Memory B cell (primary cell): ENCODE measurements around the gene RASEF.
"Not testable (repeated sequence)": the region's sequence is repeated elsewhere in the genome, so short reads cannot be mapped to it uniquely, and the experiment has no call there.

ENCODE experiments used
- ATAC-seq: fragments of 150-1000 bp; cut with Tn5 transposase; 2 replicates; pipeline ENCODE4 v1.10.0; 2021; ENCODE audit warnings: low read depth, mild to moderate bottlenecking, moderate library complexity
- DNase-seq, 2 donors: peaks; one replicate each; pipeline ENCODE4 v3.0.0; 2022; ENCODE audit warnings: low spot score in 2 of 2
- H3K27ac Mint-ChIP-seq: one replicate; pipeline ENCODE4 v1.8.0; 2022; ENCODE audit warnings: mild to moderate bottlenecking, moderate library complexity, mixed read lengths
- H3K27me3 Mint-ChIP-seq: one replicate; pipeline ENCODE4 v1.8.0; 2022; ENCODE audit warnings: mixed read lengths
- H3K36me3 Mint-ChIP-seq: one replicate; pipeline ENCODE4 v1.8.0; 2022; ENCODE audit warnings: mild to moderate bottlenecking, mixed read lengths
- H3K4me1 Mint-ChIP-seq: one replicate; pipeline ENCODE4 v1.8.0; 2022; ENCODE audit warnings: mixed read lengths
- H3K4me3 Mint-ChIP-seq: one replicate; pipeline ENCODE4 v1.8.0; 2022; ENCODE audit warnings: mild to moderate bottlenecking, moderate library complexity, mixed read lengths
- H3K9me3 Mint-ChIP-seq: one replicate; pipeline ENCODE4 v1.8.0; 2022; ENCODE audit warnings: mixed read lengths

RASEF gene

GRCh38 chr9:82949203-82949602 is 113.7 kb downstream of the RASEF start:
- no peak overlapping the region for H3K27ac Mint-ChIP-seq

DNA sequence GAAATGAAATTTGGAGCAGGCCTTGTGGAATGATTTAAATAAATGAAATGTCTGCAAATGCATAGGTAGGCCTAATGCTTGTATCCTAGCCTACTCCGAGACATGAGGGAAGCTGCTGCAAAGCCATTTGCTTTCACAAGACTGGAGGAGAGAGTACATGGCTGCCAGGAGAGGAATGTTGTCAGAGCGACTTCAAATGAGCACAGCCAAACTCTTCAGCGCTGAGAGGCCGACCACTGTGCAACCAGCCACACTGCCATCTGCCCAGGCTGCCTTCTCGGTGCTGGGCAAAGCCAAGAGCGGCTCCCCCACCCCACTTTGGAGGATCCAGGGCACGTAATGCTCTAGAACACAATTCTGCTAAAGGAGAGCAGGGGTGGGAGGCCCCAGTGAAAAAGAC is 122.6 kb downstream of the RASEF start:
- DNase-seq (no peak), ATAC-seq (no peak)
- H3K36me3 Mint-ChIP-seq = no peaks in the 10 kb centered on the region
- no peak overlapping the region for H3K27ac Mint-ChIP-seq
- no peaks in the 10 kb centered on the region for H3K4me1 Mint-ChIP-seq
- H3K9me3 Mint-ChIP-seq = no peaks in the 10 kb centered on the region
- no peak overlapping the region for H3K4me3 Mint-ChIP-seq
- H3K27me3 Mint-ChIP-seq = no peaks in the 10 kb centered on the region

More at GRCh38 chr9:82949203-82949602, 113.7 kb downstream of the RASEF start:
- H3K36me3 Mint-ChIP-seq = no peaks in the 10 kb centered on the region
- no peak overlapping the region for H3K4me3 Mint-ChIP-seq
- H3K9me3 Mint-ChIP-seq = no peaks in the 10 kb centered on the region
- no peak for DNase-seq
- peaks cover 4% of the 10 kb centered on the region for H3K27me3 Mint-ChIP-seq
- H3K4me1 Mint-ChIP-seq = no peaks in the 10 kb centered on the region
- no peak for ATAC-seq

GRCh38 chr9:82939451-82939850 is 123.5 kb downstream of the RASEF start:
- no peaks in the 10 kb centered on the region for H3K9me3 Mint-ChIP-seq
- no peaks in the 10 kb centered on the region for H3K36me3 Mint-ChIP-seq
- no peaks in the 10 kb centered on the region for H3K27me3 Mint-ChIP-seq
- DNase-seq = no peak
- no peak overlapping the region for H3K4me3 Mint-ChIP-seq
- no peak overlapping the region for H3K27ac Mint-ChIP-seq
- no peak for ATAC-seq
- H3K4me1 Mint-ChIP-seq = no peaks in the 10 kb centered on the region

DNA sequence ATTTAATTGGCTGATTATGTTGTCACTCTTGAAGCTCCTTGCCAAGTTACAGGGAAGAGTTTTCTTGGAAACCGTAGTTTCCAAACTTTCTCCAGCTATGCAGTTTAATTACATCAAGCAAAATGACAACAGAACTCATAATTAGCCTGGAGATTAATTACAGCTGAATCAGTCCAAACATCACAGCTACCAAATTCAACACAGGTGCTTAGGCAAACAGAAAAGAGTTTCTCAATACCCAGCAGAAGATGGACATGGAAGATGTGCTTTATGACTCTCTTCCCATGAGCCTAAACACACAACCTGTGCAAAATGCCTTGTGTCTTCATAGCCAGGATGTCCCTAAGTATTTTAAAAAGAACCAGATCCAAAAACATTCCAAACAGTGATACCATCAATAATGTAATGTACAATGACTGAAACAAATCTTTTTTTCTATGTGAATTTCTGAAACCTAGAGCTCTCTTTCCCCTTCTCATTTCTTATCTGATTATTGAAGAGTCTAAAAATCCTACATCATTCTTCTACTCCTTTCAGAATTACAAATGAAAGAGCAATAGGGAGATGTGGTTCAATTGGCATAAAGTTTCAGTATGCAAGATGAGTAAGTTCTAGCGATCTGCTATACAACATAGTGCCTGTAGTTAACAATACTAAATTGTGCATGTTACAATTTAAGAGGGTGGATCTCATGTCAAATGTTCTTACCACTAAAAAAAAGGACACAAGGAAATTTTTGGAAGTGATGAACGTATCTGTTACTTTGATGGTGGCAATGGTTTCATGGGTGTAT is 124.3 kb downstream of the RASEF start:
- H3K27ac Mint-ChIP-seq = no peak overlapping the region

DNA sequence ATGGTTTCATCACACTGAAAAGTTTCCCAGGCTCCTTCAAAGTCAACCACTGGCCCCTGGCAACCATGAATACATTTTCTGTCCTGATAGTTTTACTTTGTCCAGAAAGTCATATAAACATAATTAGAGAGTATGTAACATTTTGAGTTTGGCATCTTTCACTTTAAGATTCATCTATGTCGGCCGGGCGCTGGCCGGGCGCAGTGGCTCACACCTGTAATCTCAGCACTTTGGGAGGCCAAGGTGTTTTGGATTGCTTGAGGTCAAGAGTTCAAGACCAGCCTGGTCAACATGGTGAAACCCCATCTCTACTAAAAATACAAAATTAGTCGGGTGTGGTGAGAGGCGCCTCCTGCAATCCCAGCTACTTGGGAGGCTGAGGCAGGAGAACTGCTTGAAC is 126.4 kb downstream of the RASEF start:
- not testable (repeated sequence) for DNase-seq, H3K27me3 Mint-ChIP-seq, H3K27ac Mint-ChIP-seq, H3K36me3 Mint-ChIP-seq, H3K4me3 Mint-ChIP-seq, H3K4me1 Mint-ChIP-seq, ATAC-seq, H3K9me3 Mint-ChIP-seq

More for the DNA sequence above, 124.3 kb downstream of the RASEF start:
- Mint-ChIP-seq H3K27me3 (no peaks in the 10 kb centered on the region), H3K36me3 (no peaks in the 10 kb centered on the region), H3K4me3 (no peak overlapping the region), H3K4me1 (no peaks in the 10 kb centered on the region), H3K9me3 (no peaks in the 10 kb centered on the region)
- no peak for DNase-seq
- ATAC-seq = no peak

DNA sequence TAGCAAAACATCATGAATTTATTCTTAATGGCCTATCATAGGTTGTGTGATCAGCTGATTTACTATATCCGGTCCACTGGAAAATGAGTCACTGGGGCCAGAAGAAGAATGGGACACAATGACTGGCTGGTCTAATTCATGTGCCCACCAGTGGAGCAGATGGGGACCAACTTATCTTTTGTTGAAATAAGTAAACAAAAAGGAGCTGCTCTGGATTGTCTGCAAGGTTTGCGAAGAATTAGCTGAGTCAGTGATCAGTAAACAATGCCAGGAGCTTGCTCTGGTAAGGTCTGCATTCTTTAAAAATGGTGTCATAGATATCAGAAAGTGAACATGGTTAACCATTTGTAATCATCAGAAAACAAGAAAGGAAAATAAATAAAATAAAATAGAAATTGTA is 128.0 kb downstream of the RASEF start:
- no peak overlapping the region for H3K4me3 Mint-ChIP-seq

DNA sequence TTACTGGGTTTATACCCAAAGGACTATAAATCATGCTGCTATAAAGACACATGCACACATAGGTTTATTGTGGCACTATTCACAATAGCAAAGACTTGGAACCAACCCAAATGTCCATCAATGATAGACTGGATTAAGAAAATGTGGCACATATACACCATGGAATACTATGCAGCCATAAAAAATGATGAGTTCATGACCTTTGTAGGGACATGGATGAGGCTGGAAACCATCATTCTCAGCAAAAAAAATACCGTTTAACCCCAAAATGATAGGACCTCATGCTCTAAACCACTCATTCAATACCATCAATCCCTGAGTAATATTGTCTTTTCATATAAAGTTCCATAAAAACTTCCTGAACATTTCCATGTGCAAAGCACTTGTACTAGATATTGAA is 128.9 kb downstream of the RASEF start:
- H3K36me3 Mint-ChIP-seq, H3K27me3 Mint-ChIP-seq, H3K27ac Mint-ChIP-seq, H3K9me3 Mint-ChIP-seq, ATAC-seq, H3K4me1 Mint-ChIP-seq, H3K4me3 Mint-ChIP-seq, DNase-seq: not testable (repeated sequence)

More for the DNA sequence above, 128.0 kb downstream of the RASEF start:
- no peak for ATAC-seq
- Mint-ChIP-seq H3K27ac (no peak overlapping the region), H3K9me3 (no peaks in the 10 kb centered on the region), H3K27me3 (no peaks in the 10 kb centered on the region), H3K36me3 (no peaks in the 10 kb centered on the region), H3K4me1 (no peaks in the 10 kb centered on the region)
- DNase-seq = no peak

GRCh38 chr9:82930116-82930515 is 132.8 kb downstream of the RASEF start:
- no peak overlapping the region for H3K27ac Mint-ChIP-seq
- DNase-seq (no peak), ATAC-seq (no peak)
- no peak overlapping the region for H3K4me3 Mint-ChIP-seq
- no peaks in the 10 kb centered on the region for H3K27me3 Mint-ChIP-seq
- H3K9me3 Mint-ChIP-seq = no peaks in the 10 kb centered on the region
- no peaks in the 10 kb centered on the region for H3K4me1 Mint-ChIP-seq
- no peaks in the 10 kb centered on the region for H3K36me3 Mint-ChIP-seq
